Measurements from ENCODE around the gene SCNN1A.

DNA sequence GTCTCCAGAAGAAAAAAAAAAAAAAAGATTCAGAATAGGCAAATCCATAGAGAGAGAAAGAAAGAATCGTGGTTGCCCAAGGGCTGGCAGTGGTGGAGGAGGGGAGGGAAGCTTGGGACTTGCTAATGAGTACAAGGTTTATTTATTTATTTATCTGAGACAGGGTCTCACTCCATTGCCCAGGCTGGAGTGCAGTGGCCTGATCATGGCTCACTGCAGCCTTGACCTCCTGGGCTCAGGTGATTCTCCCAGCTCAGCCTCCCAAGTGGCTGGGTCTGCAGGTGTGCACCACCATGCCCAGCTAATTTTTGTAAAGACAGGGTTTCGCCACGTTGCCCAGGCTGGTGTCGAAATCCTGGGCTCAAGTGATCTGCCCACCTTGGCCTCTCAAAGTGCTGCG, 23.7 kb downstream of the SCNN1A start:
- TF ChIP-seq EZH2 (optimal IDR thresholded peaks at IDR 0.05; ENCODE audit: low read depth, low read length): no peak
- TF ChIP-seq, protein P1, sequence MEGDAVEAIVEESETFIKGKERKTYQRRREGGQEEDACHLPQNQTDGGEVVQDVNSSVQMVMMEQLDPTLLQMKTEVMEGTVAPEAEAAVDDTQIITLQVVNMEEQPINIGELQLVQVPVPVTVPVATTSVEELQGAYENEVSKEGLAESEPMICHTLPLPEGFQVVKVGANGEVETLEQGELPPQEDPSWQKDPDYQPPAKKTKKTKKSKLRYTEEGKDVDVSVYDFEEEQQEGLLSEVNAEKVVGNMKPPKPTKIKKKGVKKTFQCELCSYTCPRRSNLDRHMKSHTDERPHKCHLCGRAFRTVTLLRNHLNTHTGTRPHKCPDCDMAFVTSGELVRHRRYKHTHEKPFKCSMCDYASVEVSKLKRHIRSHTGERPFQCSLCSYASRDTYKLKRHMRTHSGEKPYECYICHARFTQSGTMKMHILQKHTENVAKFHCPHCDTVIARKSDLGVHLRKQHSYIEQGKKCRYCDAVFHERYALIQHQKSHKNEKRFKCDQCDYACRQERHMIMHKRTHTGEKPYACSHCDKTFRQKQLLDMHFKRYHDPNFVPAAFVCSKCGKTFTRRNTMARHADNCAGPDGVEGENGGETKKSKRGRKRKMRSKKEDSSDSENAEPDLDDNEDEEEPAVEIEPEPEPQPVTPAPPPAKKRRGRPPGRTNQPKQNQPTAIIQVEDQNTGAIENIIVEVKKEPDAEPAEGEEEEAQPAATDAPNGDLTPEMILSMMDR (IDR thresholded peaks at IDR 0.05; ENCODE audit: low read length): no peak

All from MM.1S (cell line).